ENCODE results near the gene DHODH.

DHODH gene

DNA sequence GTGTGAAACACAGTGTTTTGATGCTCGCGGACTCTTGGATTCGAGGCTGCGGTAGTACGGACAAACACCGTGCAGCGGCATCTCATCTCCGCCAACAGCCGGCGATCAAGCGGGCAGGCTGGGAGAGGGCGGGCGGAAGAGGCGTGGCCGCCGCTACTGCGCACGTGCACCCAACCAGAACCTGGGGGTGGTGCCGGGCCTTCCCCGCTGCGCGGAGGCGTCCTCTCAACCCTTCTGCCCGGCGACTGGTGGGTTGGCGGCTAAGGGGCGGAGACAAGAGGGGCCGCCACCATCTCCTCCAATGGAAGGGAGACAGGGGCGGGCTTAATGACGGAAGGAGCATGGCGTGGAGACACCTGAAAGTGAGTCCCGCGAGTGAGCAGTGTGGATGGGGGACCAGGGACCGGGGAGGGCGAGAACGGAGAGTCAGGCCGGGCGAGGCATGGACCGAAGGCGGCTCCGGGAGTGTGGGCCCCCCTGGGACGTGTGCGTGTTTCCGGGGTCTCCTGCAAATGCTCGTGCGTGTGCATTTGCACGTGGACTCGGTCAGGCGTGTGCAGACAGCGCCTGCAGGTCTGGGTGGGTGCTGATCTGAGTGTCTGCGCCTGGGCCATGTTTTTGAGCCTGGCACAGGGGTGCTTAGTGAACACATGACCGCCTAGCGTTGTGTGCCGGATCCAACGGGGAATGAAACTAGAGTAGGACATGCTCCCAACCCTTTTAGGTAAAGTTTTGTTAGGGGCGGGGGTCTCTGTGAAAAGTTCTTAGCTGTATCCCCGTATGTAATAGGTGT is at the start of gene DHODH (continued):
- TF ChIP-seq ZNF548 (tag by site-specific recombination; IDR thresholded peaks at IDR 0.05) (no peak), ZNF23 (tag by site-specific recombination; IDR thresholded peaks at IDR 0.05; ENCODE audit: borderline replicate concordance) (no peak), SP7 (tag by site-specific recombination; IDR thresholded peaks at IDR 0.05) (peak; percentile 48; the same call in 1 of the 2 replicates), ZNF518A (tag by site-specific recombination; conservative IDR thresholded peaks at IDR 0.05; ENCODE audit: low read depth) (0 out of 2 replicates have a peak, but pooled peaks have one; percentile 47), ZNF747 (tag by site-specific recombination; IDR thresholded peaks at IDR 0.05) (no peak), ZBTB21 (tag by site-specific recombination; IDR thresholded peaks at IDR 0.05) (no peak), ZNF501 (tag by site-specific recombination; IDR thresholded peaks at IDR 0.05) (no peak), ZNF792 (tag by site-specific recombination; IDR thresholded peaks at IDR 0.05) (peak; percentile 36; the same call in 1 of the 2 replicates), GLIS1 (tag by site-specific recombination; IDR thresholded peaks at IDR 0.05) (0 out of 2 replicates have a peak, but pooled peaks have one; percentile 6), ZNF19 (tag by site-specific recombination; IDR thresholded peaks at IDR 0.05; ENCODE audit: low read depth) (no peak), ZFHX2 (tag by site-specific recombination; conservative IDR thresholded peaks at IDR 0.05) (peak; percentile 82), ZNF639 (tag by site-specific recombination; IDR thresholded peaks at IDR 0.05) (no peak), ZNF366 (tag by site-specific recombination; conservative IDR thresholded peaks at IDR 0.05) (no peak), ZIC2 (tag by site-specific recombination; IDR thresholded peaks at IDR 0.05) (no peak), ZNF629 (tag by site-specific recombination; IDR thresholded peaks at IDR 0.05) (no peak), SALL2 (tag by site-specific recombination; IDR thresholded peaks at IDR 0.05; ENCODE audit: borderline replicate concordance) (no peak), ZBTB20 (tag by site-specific recombination; IDR thresholded peaks at IDR 0.05) (peak; percentile 61; the same call in 1 of the 2 replicates), EGR2 (tag by site-specific recombination; IDR thresholded peaks at IDR 0.05; ENCODE audit: low read depth) (peak; percentile 88), AEBP2 (tag by site-specific recombination; IDR thresholded peaks at IDR 0.05; ENCODE audit: borderline replicate concordance) (no peak)
- TF ChIP-seq, protein P1, sequence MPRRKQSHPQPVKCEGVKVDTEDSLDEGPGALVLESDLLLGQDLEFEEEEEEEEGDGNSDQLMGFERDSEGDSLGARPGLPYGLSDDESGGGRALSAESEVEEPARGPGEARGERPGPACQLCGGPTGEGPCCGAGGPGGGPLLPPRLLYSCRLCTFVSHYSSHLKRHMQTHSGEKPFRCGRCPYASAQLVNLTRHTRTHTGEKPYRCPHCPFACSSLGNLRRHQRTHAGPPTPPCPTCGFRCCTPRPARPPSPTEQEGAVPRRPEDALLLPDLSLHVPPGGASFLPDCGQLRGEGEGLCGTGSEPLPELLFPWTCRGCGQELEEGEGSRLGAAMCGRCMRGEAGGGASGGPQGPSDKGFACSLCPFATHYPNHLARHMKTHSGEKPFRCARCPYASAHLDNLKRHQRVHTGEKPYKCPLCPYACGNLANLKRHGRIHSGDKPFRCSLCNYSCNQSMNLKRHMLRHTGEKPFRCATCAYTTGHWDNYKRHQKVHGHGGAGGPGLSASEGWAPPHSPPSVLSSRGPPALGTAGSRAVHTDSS (tag by site-specific recombination; IDR thresholded peaks at IDR 0.05): no peak
- TF ChIP-seq, protein P2, sequence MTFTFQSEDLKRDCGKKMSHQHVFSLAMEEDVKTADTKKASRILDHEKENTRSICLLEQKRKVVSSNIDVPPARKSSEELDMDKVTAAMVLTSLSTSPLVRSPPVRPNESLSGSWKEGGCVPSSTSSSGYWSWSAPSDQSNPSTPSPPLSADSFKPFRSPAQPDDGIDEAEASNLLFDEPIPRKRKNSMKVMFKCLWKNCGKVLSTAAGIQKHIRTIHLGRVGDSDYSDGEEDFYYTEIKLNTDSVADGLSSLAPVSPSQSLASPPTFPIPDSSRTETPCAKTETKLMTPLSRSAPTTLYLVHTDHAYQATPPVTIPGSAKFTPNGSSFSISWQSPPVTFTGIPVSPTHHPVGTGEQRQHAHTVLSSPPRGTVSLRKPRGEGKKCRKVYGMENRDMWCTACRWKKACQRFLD (tag by site-specific recombination; IDR thresholded peaks at IDR 0.05): no peak
- TF ChIP-seq, protein P3, sequence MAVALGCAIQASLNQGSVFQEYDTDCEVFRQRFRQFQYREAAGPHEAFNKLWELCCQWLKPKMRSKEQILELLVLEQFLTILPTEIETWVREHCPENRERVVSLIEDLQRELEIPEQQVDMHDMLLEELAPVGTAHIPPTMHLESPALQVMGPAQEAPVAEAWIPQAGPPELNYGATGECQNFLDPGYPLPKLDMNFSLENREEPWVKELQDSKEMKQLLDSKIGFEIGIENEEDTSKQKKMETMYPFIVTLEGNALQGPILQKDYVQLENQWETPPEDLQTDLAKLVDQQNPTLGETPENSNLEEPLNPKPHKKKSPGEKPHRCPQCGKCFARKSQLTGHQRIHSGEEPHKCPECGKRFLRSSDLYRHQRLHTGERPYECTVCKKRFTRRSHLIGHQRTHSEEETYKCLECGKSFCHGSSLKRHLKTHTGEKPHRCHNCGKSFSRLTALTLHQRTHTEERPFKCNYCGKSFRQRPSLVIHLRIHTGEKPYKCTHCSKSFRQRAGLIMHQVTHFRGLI (tag by site-specific recombination; IDR thresholded peaks at IDR 0.05): no peak
- TF ChIP-seq, protein P4, sequence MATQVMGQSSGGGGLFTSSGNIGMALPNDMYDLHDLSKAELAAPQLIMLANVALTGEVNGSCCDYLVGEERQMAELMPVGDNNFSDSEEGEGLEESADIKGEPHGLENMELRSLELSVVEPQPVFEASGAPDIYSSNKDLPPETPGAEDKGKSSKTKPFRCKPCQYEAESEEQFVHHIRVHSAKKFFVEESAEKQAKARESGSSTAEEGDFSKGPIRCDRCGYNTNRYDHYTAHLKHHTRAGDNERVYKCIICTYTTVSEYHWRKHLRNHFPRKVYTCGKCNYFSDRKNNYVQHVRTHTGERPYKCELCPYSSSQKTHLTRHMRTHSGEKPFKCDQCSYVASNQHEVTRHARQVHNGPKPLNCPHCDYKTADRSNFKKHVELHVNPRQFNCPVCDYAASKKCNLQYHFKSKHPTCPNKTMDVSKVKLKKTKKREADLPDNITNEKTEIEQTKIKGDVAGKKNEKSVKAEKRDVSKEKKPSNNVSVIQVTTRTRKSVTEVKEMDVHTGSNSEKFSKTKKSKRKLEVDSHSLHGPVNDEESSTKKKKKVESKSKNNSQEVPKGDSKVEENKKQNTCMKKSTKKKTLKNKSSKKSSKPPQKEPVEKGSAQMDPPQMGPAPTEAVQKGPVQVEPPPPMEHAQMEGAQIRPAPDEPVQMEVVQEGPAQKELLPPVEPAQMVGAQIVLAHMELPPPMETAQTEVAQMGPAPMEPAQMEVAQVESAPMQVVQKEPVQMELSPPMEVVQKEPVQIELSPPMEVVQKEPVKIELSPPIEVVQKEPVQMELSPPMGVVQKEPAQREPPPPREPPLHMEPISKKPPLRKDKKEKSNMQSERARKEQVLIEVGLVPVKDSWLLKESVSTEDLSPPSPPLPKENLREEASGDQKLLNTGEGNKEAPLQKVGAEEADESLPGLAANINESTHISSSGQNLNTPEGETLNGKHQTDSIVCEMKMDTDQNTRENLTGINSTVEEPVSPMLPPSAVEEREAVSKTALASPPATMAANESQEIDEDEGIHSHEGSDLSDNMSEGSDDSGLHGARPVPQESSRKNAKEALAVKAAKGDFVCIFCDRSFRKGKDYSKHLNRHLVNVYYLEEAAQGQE (tag by site-specific recombination; IDR thresholded peaks at IDR 0.05): 0 out of 2 replicates have a peak, but pooled peaks have one; percentile 37
